ENCODE measurements around the gene RAD51B.
A peak's percentile ranks its signal among the peaks of the same experiment; 100 is the strongest.

Gene RAD51B

GRCh38 chr14:68143341-68143841 lies 323.8 kb downstream of the RAD51B start:
- peaks cover 4% of the 10 kb centered on the region for H3K9me3 ChIP-seq (ENCODE audit: control insufficient read depth, low read length)
- no peak overlapping the region for H3K4me3 ChIP-seq (ENCODE audit: low read length)
- DNase-seq (ENCODE audit: low read depth) = peak; percentile 23
- H3K4me1 ChIP-seq (ENCODE audit: control insufficient read depth, insufficient read depth, low read length) = peaks cover 83% of the 10 kb centered on the region
- H3K36me3 ChIP-seq (ENCODE audit: control insufficient read depth, insufficient read depth, low read length, severe bottlenecking) = no peaks in the 10 kb centered on the region
- H3K9ac ChIP-seq (ENCODE audit: low read length) = peak overlapping the region; percentile 61
- H3K27me3 ChIP-seq (replicated peaks; ENCODE audit: control insufficient read depth, insufficient read depth, low read length) = no peaks in the 10 kb centered on the region

GRCh38 chr14:68144051-68144681 lies 324.6 kb downstream of the RAD51B start:
- Histone ChIP-seq H3K9me3 (ENCODE audit: control insufficient read depth, low read length) (peaks cover 8% of the 10 kb centered on the region), H3K27me3 (replicated peaks; ENCODE audit: control insufficient read depth, insufficient read depth, low read length) (no peaks in the 10 kb centered on the region), H3K4me3 (ENCODE audit: low read length) (no peak overlapping the region), H3K9ac (ENCODE audit: low read length) (peak overlapping the region; percentile 61), H3K36me3 (ENCODE audit: control insufficient read depth, insufficient read depth, low read length, severe bottlenecking) (no peaks in the 10 kb centered on the region), H3K4me1 (ENCODE audit: control insufficient read depth, insufficient read depth, low read length) (peaks cover 82% of the 10 kb centered on the region)
- peak; percentile 53 for DNase-seq (ENCODE audit: low read depth)

- Histone ChIP-seq H3K4me3 (ENCODE audit: low read length) (no peak overlapping the region), H3K27me3 (replicated peaks; ENCODE audit: control insufficient read depth, insufficient read depth, low read length) (no peaks in the 10 kb centered on the region), H3K9me3 (ENCODE audit: control insufficient read depth, low read length) (peaks cover 8% of the 10 kb centered on the region), H3K4me1 (ENCODE audit: control insufficient read depth, insufficient read depth, low read length) (peaks cover 74% of the 10 kb centered on the region), H3K9ac (ENCODE audit: low read length) (peak overlapping the region; percentile 61), H3K36me3 (ENCODE audit: control insufficient read depth, insufficient read depth, low read length, severe bottlenecking) (no peaks in the 10 kb centered on the region)
- no peak for DNase-seq (ENCODE audit: low read depth)
Measured at GRCh38 chr14:68145036-68145435, 325.5 kb downstream of the RAD51B start.

- H3K4me1 ChIP-seq (ENCODE audit: control insufficient read depth, insufficient read depth, low read length) = peaks cover 69% of the 10 kb centered on the region
- DNase-seq (ENCODE audit: low read depth) = peak; percentile 26
Measured at GRCh38 chr14:68145539-68145938, 326.0 kb downstream of the RAD51B start.

GRCh38 chr14:68146818-68147217 lies 327.2 kb downstream of the RAD51B start:
- Histone ChIP-seq H3K9ac (ENCODE audit: low read length) (peak overlapping the region; percentile 43), H3K36me3 (ENCODE audit: control insufficient read depth, insufficient read depth, low read length, severe bottlenecking) (no peaks in the 10 kb centered on the region), H3K4me3 (ENCODE audit: low read length) (peak overlapping the region; percentile 57), H3K27me3 (replicated peaks; ENCODE audit: control insufficient read depth, insufficient read depth, low read length) (no peaks in the 10 kb centered on the region), H3K4me1 (ENCODE audit: control insufficient read depth, insufficient read depth, low read length) (peaks cover 56% of the 10 kb centered on the region), H3K9me3 (ENCODE audit: control insufficient read depth, low read length) (peaks cover 8% of the 10 kb centered on the region)
- peak; percentile 97 for DNase-seq (ENCODE audit: low read depth)

More at GRCh38 chr14:68145539-68145938, 326.0 kb downstream of the RAD51B start:
- H3K9ac ChIP-seq (ENCODE audit: low read length) = no peak overlapping the region
- no peaks in the 10 kb centered on the region for H3K27me3 ChIP-seq (replicated peaks; ENCODE audit: control insufficient read depth, insufficient read depth, low read length)
- H3K9me3 ChIP-seq (ENCODE audit: control insufficient read depth, low read length) = peaks cover 8% of the 10 kb centered on the region
- no peaks in the 10 kb centered on the region for H3K36me3 ChIP-seq (ENCODE audit: control insufficient read depth, insufficient read depth, low read length, severe bottlenecking)
- no peak overlapping the region for H3K4me3 ChIP-seq (ENCODE audit: low read length)

- peak; percentile 65 for DNase-seq (ENCODE audit: low read depth)
- H3K4me3 ChIP-seq (ENCODE audit: low read length) = peak overlapping the region; percentile 57
- peak overlapping the region; percentile 43 for H3K9ac ChIP-seq (ENCODE audit: low read length)
- no peaks in the 10 kb centered on the region for H3K36me3 ChIP-seq (ENCODE audit: control insufficient read depth, insufficient read depth, low read length, severe bottlenecking)
- peaks cover 8% of the 10 kb centered on the region for H3K9me3 ChIP-seq (ENCODE audit: control insufficient read depth, low read length)
- H3K4me1 ChIP-seq (ENCODE audit: control insufficient read depth, insufficient read depth, low read length) = peaks cover 54% of the 10 kb centered on the region
- no peaks in the 10 kb centered on the region for H3K27me3 ChIP-seq (replicated peaks; ENCODE audit: control insufficient read depth, insufficient read depth, low read length)
Measured at GRCh38 chr14:68147303-68147702, 327.7 kb downstream of the RAD51B start.

GRCh38 chr14:68148276-68148675 lies 328.7 kb downstream of the RAD51B start:
- H3K9ac ChIP-seq (ENCODE audit: low read length) = no peak overlapping the region
- H3K27me3 ChIP-seq (replicated peaks; ENCODE audit: control insufficient read depth, insufficient read depth, low read length) = no peaks in the 10 kb centered on the region
- peaks cover 47% of the 10 kb centered on the region for H3K4me1 ChIP-seq (ENCODE audit: control insufficient read depth, insufficient read depth, low read length)
- H3K9me3 ChIP-seq (ENCODE audit: control insufficient read depth, low read length) = peaks cover 8% of the 10 kb centered on the region
- no peaks in the 10 kb centered on the region for H3K36me3 ChIP-seq (ENCODE audit: control insufficient read depth, insufficient read depth, low read length, severe bottlenecking)
- no peak overlapping the region for H3K4me3 ChIP-seq (ENCODE audit: low read length)
- DNase-seq (ENCODE audit: low read depth) = no peak

- Histone ChIP-seq H3K27me3 (replicated peaks; ENCODE audit: control insufficient read depth, insufficient read depth, low read length) (no peaks in the 10 kb centered on the region), H3K4me3 (ENCODE audit: low read length) (no peak overlapping the region), H3K9me3 (ENCODE audit: control insufficient read depth, low read length) (peaks cover 8% of the 10 kb centered on the region), H3K36me3 (ENCODE audit: control insufficient read depth, insufficient read depth, low read length, severe bottlenecking) (no peaks in the 10 kb centered on the region), H3K9ac (ENCODE audit: low read length) (no peak overlapping the region), H3K4me1 (ENCODE audit: control insufficient read depth, insufficient read depth, low read length) (peaks cover 42% of the 10 kb centered on the region)
- DNase-seq (ENCODE audit: low read depth) = no peak
Measured at GRCh38 chr14:68148763-68149162, 329.2 kb downstream of the RAD51B start.

GRCh38 chr14:68153275-68153674 lies 333.7 kb downstream of the RAD51B start:
- H3K9me3 ChIP-seq (ENCODE audit: control insufficient read depth, low read length) = peaks cover 5% of the 10 kb centered on the region
- DNase-seq (ENCODE audit: low read depth) = no peak
- H3K36me3 ChIP-seq (ENCODE audit: control insufficient read depth, insufficient read depth, low read length, severe bottlenecking) = no peaks in the 10 kb centered on the region
- no peak overlapping the region for H3K4me3 ChIP-seq (ENCODE audit: low read length)
- no peak overlapping the region for H3K9ac ChIP-seq (ENCODE audit: low read length)
- H3K27me3 ChIP-seq (replicated peaks; ENCODE audit: control insufficient read depth, insufficient read depth, low read length) = no peaks in the 10 kb centered on the region
- peaks cover 14% of the 10 kb centered on the region for H3K4me1 ChIP-seq (ENCODE audit: control insufficient read depth, insufficient read depth, low read length)

- Histone ChIP-seq H3K36me3 (ENCODE audit: control insufficient read depth, insufficient read depth, low read length, severe bottlenecking) (no peaks in the 10 kb centered on the region), H3K4me1 (ENCODE audit: control insufficient read depth, insufficient read depth, low read length) (peaks cover 20% of the 10 kb centered on the region), H3K27me3 (replicated peaks; ENCODE audit: control insufficient read depth, insufficient read depth, low read length) (no peaks in the 10 kb centered on the region), H3K9ac (ENCODE audit: low read length) (no peak overlapping the region), H3K4me3 (ENCODE audit: low read length) (no peak overlapping the region), H3K9me3 (ENCODE audit: control insufficient read depth, low read length) (no peaks in the 10 kb centered on the region)
- DNase-seq (ENCODE audit: low read depth) = no peak
Measured at GRCh38 chr14:68154275-68154674, 334.7 kb downstream of the RAD51B start.

- Histone ChIP-seq H3K27me3 (replicated peaks; ENCODE audit: control insufficient read depth, insufficient read depth, low read length) (no peaks in the 10 kb centered on the region), H3K4me3 (ENCODE audit: low read length) (peak overlapping the region; percentile 20), H3K9me3 (ENCODE audit: control insufficient read depth, low read length) (no peaks in the 10 kb centered on the region), H3K4me1 (ENCODE audit: control insufficient read depth, insufficient read depth, low read length) (peaks cover 30% of the 10 kb centered on the region), H3K9ac (ENCODE audit: low read length) (peak overlapping the region; percentile 49), H3K36me3 (ENCODE audit: control insufficient read depth, insufficient read depth, low read length, severe bottlenecking) (no peaks in the 10 kb centered on the region)
- DNase-seq (ENCODE audit: low read depth) = peak; percentile 78
Measured at GRCh38 chr14:68157971-68158371, 338.4 kb downstream of the RAD51B start.

- no peaks in the 10 kb centered on the region for H3K9me3 ChIP-seq (ENCODE audit: control insufficient read depth, low read length)
- peak overlapping the region; percentile 20 for H3K4me3 ChIP-seq (ENCODE audit: low read length)
- no peak overlapping the region for H3K9ac ChIP-seq (ENCODE audit: low read length)
- H3K4me1 ChIP-seq (ENCODE audit: control insufficient read depth, insufficient read depth, low read length) = peaks cover 30% of the 10 kb centered on the region
- DNase-seq (ENCODE audit: low read depth) = no peak
- H3K27me3 ChIP-seq (replicated peaks; ENCODE audit: control insufficient read depth, insufficient read depth, low read length) = no peaks in the 10 kb centered on the region
- no peaks in the 10 kb centered on the region for H3K36me3 ChIP-seq (ENCODE audit: control insufficient read depth, insufficient read depth, low read length, severe bottlenecking)
Measured at GRCh38 chr14:68158640-68159039, 339.1 kb downstream of the RAD51B start.
